ENCODE data around the gene FLNB. TPM values are rescaled to one million over a fixed set of nuclear protein-coding genes. Genes with fewer than 3 reads are reported as not detected.
"Not testable (repeated sequence)": the region's sequence is repeated elsewhere in the genome, so short reads cannot be mapped to it uniquely, and the experiment has no call there.

Gene FLNB
- total RNA-seq, 1 donor from 2014 or later, result 4.4 TPM

DNA sequence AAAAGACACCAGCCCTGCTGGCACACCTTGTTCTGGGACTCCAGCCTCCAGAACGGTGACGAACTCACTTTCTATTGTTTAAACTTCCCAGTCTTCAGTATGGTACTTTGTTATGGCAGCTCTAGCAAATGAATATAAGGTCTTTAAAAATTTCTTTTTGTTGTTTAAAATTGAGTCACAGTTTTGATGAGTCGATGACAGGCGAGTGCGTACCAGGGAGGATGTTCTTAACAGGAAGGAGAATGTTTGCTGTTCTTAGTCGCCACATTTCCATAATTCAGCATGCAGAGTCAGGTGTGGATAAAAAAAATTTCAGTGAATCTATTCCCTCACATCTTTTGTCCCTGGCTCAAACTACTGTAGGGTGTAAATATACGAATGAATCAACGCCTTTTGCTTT lies 190.1 kb downstream of the FLNB start:
- no peak for DNase-seq (ENCODE audit: low read depth)

DNA sequence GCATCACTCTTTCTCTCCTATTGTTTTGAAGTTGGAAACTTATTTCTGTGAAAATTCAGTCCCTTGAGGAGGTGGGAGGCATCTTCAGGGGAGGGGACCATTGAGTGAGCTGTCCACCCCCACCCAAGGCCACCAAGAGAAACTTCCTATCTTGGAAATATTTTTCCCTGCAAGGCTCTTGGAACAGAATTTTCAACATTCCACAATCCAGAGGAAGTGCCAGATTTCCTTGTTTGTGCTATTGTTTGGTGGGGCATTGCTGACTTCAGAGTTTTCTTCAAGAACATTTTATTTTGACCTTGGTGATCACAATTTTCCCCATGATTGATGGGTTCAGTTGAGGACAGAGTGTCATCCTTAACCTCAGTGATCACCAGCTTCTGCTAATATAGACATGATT lies 190.6 kb downstream of the FLNB start:
- DNase-seq (ENCODE audit: low read depth), result no peak

DNA sequence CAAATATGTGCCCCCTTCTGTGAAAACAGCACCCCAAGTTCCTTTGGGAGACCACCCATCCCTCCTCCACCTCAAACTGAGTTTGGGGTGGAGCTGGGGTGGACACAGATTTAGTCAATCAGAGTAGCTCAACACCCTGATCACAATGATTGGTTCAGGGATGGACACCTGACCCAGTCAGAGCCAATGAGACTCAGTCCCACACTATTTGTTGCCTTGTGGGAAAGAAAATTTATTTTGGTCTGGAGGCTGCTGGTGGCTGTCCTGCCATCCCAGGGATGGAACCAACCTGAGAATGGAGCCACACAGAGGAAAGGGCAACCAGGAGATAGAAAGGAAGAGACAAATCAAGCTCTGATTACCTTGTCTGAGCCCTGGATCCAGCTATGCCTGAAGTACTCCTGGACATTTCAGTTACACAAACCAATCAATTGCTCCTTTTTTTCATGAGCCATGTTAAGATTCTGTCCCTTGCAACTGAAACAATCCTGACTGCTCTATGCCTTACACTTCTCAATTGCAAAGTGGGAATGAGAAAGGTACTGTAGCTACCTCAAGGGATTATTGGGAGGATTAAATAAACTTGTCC lies 192.0 kb downstream of the FLNB start:
- DNase-seq (ENCODE audit: low read depth), result no peak

DNA sequence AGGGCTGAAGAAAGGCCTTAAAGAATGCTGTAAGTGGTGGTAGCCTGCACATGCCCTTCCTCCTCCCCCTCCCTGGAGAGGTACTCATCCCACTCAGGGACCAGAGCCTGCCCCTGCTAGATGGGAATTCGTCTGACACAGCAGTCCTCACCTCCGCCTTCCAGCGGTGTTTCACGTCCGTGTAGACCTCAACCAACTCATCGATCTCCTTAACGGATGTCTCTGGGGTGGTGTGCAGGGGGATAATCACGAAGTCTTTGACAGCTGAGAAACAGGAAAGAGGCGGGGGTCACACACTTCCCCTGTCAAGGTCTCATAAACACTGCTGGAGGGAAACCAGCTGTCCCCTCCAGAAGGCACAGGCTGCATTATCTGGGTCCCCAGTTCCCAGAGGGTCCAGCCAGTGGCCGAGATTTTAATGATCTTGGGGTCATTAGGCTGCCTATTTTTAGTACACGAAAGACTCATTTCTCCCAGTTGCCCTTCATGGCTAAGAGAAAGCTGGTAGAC lies 192.7 kb downstream of the FLNB start:
- no peak for DNase-seq (ENCODE audit: low read depth)

DNA sequence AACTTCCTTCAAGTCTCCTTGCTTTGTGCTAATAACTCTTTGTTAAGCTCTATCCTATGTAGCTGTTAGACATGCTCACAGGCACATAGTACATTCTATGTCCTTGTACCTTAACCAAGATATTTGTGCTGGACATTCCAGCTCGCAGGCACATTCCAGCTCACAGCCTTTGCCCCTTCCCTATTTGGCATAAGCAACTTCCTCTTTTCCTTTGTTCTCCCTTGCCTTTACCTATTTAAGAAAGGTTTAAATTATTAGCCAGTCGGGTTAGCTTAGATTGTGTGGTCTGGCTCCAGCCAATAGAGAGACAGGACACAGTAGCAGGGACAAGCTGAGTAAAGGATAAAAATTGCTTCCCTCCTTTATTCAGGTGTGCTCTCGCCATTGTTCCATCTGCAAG lies 193.2 kb downstream of the FLNB start:
- not testable (repeated sequence) for DNase-seq (ENCODE audit: low read depth)

DNA sequence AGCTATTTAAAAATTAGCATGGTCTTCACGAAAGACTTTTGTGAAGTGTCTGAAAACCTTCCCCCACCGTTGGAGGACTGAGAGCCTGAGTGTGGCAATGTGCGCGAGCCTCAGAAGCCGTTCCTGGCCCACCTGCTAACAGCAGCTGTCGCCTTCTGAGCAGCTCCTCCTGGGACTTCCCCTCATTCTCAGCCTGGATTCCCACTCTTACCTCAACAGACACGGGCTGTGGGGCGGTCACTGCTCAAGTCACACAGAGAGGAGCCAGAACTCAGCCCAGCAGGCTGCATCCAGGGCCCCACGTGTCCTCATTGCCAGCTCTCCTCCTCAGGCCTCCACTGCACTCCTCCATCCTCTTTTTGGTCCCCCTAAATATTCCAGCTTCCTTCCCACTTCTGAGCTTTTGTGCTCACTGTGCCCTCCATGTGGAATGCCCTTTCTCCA lies 194.7 kb downstream of the FLNB start:
- peak; percentile 84 for DNase-seq (ENCODE audit: low read depth)

DNA sequence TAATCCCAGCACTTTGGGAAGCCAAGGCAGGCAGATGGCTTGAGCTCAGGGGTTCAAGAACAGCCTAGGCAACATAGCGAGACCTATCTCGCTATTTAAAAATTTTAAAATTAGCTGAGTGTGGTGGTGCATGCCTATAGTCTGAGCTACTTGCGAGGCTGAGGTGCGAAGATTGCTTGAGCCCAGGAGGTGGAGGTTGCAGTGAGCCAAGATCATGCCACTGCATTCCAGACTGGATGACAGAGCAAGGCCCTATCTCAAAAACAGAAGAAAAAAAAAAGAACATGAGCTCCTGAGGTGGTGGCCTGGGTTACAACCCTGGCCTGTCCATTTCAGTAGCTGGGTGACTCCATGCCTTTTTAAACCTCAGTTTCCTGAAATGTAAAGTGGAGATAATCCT lies 195.3 kb downstream of the FLNB start:
- no peak for DNase-seq (ENCODE audit: low read depth)

DNA sequence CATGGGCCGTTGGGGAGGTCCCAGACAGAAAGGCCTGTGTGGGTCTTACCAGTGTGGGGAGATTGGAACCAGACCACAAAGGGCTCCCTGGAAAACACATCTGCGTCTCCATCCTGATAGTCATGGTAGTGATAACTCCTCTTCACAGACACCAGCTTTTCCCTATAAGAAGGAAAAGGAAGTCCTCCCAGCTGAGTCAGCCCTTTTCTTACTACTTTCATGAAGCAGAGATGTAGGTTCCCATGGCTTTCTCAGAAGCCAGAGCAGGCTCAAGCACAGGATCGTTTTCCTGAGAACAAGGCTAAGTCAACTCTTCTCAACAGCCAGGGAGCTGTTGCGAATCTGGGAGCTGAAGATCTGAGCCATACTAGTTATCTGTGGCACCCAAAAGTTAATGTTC lies 196.5 kb downstream of the FLNB start:
- no peak for DNase-seq (ENCODE audit: low read depth)

DNA sequence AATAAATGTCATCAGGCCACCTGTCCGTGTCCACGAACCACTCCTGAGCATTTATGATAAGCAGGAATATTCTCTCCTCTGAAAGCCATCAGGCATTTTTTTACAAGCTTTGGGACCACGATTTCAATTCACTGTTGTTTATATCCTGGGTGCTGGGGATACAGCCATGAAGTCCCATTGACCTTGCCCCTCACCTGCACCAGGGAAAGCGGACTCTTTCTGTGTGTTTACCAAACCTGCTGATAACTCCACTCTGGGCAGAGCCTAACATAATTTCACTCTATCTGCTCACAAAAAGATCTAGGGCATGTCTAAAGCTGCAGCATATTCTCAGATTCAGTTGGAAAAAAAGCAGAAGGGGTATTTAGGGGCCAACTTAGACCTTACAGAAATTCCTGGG lies 197.8 kb downstream of the FLNB start:
- no peak for DNase-seq (ENCODE audit: low read depth)

DNA sequence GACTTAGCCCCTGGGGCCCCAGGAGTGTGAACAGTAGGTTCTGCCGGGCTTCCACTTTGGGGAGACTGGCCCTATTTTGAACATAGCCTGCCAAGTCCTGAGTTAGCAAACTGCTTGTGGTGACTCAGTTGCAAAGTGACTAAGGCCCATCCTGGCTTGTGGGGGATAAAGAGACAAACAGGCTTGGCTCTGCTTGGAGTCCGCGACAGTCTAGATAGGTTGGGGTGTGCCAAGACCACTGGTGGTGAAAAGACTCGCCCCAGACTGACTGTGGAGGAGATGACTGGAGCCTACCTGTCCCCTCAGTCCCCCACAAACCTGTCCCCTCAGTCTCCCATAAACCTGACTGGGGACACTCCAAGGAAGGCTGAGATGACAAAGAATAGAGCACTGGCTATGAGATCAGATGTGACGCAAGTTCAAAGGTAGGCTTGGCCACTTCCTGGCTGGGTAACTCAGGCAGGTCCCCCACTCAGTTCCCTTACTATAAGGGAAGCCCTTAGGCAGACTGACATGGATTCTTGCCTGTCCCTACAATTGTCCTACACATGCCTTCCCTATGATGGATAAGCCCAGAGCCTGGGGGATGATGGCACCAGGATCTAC lies 198.3 kb downstream of the FLNB start:
- no peak for DNase-seq (ENCODE audit: low read depth)

DNA sequence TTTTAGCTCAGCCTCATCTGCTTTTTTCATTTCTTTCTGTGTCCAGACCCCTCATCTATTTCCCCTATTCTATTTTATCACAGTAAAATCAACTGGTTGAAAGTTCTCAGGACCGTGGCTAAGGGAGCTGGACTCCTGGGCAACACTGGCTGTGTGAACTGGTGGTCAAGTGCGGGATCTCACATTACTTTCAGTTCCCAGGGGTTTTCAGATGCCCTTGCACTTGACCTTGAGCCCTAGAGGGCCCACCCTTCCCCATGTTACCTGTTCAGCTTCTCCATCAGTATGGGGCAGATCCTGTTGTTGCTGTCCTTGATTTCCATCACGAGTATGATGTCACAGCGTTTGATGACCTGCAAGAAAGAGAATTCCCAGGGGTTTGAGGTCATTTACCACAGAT lies 199.7 kb downstream of the FLNB start:
- no peak for DNase-seq (ENCODE audit: low read depth)

DNA sequence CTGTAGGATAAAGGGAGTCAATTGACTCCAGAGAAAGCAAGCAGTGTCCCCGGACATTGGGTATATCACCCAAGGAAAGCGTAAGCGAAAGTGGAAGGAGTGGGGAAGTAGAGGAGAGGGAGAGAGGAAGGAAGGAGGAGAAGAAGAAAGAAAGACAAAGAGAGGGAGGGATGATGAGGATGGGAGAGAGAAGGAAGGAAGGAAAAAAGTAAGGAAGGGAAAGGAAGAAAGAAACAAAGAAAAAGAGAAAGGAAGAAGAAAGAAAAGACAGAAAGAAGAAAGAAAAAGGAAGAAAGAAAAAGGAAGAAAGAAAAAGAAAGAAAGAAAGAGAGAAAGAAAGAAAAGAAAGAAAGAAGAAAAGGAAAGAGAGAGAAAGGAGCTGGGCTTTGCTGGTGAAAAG lies 201.7 kb downstream of the FLNB start:
- DNase-seq (ENCODE audit: low read depth), result no peak

DNA sequence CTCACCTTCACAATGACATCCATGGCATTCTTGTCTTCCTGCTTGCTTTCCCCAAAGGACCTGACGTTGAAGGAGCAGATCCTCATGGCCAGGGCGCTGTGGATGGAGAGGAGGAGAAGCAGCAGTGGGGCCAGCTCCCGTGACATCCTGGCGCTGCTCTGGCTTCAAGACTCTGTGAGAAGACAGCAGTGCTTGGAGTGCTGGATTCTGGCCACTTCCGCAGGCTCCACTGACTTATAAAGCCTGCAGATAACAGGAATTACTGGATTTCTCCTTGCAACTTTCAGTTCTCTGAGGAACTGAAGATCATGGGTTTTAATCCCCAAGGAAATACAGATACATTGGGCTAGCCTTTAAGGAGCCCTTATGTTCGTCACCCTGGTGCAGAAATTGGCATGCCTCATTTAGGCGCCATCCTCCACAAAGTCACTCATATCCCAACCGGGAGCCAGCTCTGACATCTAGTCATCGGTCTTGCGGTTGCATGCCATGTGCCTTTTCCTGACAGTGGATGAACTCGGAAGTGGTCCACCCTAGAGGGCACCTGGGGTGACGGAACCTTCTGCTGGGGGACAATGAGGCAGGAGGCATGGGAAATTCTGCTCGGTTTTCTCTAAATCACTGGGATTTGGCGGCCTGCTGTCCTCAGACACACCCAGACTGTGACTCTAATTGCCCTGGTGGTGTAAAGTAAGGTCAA lies 202.7 kb downstream of the FLNB start, which contains the start of gene DNASE1L3:
Gene DNASE1L3, minus strand, starts transcription at position 212 of the 700 bp plus-strand sequence. Its CDS starts 66 bp downstream, at position 146.
- no peak for DNase-seq (ENCODE audit: low read depth)

DNA sequence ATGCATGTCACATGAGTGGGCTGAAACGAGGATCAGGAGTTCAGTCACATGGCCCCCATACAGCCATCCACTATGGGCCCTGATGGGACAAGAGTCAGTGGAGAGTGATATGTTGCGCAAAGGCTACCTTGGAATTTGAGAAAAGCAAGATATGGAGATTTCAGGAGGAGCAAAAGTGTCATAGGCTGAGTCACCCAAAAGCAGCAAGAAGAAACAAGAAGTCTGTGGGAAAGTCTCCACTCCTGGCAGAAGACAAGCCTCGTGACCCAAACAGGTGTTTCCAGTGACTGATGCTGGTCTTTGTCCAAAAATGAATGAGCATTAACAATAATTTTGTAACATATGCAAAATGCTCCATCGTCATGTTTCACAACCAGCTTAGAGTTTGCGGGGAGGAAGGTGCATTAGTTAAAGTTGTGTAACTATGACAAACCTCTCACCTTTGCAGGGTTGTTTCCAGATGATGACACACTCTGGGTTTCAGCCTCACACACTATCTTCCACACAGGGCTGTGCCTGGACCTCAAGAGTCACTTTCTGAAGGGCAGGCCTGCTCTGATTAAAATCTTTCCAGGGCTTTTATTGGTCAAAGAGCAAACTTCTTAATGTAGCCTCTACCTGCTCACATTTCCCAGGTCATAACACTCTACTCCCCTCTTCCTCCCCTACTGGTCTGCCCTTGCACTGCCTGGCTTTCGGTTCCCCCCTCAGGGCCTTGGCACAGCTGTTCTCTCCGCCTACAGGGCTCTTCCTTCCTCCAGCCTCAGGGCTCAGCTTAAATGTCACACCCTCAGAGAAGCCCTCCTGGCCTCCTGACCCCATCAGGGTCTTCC lies 206.5 kb downstream of the FLNB start:
- peak; percentile 55 for DNase-seq (ENCODE audit: low read depth)

DNA sequence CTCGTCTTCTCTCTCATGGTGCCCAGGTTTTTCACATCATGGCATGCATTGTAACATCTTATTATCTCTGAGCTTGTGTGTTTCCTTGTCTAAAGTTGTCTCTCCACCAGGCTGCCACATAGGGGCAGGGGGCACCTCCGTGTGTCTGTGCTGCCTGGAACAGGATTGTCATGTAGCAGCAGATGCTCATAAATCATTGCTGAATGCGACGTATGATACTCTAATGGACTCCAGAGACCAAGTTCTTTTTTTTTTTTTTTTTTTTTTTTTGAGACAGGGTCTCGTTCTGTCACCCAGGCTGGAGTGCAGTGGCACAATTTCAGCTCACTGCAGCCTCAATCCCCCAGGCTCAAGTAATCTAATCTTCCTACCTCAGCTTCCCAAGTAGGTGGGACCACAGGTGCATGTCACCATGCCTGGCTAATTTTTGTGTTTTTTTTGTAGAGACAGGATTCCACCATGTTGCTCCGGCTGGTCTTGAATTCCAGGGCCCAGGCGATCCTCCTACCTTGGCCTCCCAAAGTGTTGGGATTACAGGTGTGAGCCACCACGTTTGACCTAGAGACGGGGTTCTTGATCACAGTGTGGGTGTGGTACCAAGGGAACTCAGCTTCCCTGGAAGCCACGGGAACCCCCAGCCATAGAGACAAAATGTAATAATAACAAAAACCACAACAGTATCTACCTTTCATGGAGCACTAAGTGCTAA lies 207.2 kb downstream of the FLNB start:
- no peak for DNase-seq (ENCODE audit: low read depth)

DNA sequence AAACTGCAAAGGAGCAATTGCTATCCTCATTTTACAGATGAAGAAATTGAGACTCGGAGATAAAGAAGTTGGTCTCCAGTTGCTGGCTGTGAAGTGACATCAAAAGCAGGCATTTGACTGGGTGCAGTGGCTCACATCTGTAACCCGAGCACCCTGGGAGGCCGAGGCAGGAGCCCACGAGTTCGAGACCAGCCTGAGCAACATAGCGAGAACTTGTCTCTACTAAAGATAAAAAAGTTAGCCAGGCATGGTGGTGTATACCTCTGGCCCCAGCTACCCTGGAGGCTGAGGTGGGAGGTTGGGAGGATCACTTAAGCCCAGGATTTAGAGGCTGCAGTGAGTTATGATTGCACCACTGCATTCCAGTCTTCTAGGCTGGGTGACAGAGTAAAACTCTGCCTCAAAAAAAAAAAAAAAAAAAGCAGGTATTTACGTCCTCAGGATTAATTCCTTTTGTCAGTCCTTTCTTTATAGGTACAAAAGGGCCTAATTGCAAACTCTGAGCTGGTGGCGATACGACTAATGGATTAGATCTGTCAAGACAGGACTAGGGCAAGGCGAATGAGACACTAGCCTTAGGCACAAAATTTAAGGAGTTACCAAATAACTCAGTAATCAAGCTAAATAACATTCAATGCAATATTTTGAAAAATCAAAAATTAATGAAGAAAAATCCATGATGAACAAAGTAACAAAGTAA lies 208.4 kb downstream of the FLNB start:
- DNase-seq (ENCODE audit: low read depth), result no peak

DNA sequence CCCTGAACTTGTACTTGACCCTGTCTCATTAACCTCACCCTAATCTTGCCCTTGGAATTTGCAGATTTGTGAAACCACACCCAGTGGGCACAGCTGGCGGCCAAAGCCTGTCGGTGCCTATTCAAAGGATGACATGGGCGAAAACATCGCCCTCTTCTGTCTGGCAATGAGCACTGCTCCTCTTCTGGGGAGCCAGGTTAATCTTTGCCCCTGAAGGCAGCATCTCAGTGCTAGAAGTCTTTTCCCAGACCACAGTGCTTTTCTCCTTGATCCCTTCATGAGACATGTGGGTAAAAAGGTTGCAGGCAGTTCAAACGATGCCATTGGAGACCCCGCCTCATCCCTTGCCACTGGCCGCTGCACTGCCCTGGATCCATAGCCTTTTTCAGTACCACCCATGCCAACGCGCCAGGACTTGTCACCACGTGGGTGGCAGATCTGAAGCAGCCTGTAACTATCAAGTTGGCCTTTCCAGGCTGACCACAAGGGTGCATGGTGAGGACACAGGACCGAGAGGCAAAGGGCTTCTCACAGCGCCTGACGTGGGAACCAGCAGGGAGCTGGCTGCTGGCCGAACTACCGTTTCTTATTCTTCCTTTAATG lies 209.1 kb downstream of the FLNB start:
- DNase-seq (ENCODE audit: low read depth), result peak; percentile 81

DNA sequence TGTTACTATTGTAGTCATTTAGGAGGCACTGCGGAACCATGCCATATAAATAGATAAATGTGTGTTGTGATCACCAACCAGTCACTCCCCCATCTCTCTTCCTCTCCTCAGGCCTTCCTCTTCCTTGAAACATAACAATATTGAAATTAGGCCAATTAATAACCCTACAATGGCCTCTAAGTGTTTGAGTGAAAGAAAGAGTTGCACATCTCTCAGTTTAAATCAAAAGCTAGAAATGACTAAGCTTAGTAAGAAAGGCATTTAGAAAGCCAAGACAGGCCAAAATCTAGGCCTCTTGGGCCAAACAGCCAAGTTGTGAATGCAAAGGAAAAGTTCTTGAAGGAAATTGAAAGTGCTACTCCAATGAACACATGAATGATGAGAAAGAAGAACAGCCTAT lies 210.7 kb downstream of the FLNB start:
- DNase-seq (ENCODE audit: low read depth), result no peak
